ENCODE measurements around the gene RNF151. TPM values are rescaled to one million over a fixed set of nuclear protein-coding genes. Genes with fewer than 3 reads are reported as not detected.

RNF151 gene
- total and polyA plus RNA-seq, 2 donors (not counting 1 experiment from before 2014, with no cell fraction given) = 0.13 to 0.76 TPM

DNA sequence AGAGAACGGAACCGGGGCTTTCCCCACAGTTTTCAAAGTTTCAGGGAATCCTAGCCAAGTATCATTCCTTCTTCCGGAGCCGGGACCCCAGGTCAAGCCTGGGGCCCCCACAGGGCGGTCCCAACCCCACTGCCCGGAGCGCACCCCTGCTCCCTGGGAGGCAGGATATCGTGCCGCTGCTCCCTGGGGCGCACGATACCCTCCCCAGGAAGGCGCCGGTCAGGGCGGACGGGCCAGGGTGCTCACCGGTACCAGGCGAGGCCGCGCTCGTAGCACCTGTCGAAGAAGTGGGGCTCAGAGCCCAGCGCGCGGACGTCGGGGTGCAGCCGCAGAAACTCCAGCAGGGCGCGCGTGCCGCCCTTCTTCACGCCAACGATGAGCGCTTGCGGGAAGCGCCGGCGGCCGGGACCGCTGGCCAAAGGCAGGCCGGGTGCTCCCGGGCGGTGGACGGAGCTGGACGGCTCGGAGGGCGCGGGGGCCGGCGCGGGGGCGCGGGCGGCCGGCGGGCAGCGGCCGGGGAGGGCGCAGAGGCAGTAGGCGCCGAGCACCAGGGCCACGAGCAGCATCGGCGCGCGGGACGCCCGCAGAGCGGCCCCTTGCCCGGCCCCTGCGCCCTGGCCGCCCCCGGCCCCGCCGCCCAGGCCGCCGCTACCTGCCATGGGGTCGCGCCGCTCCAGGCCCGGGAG lies 48.8 kb upstream of the RNF151 start:
- intact Hi-C loops (cut with micrococcal nuclease) = no loop called here
- 4% methylated on average over 81 of the region's 81 CpGs for WGBS (ENCODE audit: insufficient coverage)
- no peak overlapping the region for H3K27ac Mint-ChIP-seq
- H3K4me3 Mint-ChIP-seq = no peak overlapping the region
- Histone ChIP-seq H2AFZ (ENCODE audit: insufficient read depth, low read depth, low read length, poor library complexity, severe bottlenecking) (no peak overlapping the region), H3K4me3 (ENCODE audit: control extremely low read depth in 1 of 5, extremely low read depth in 1 of 5, insufficient read depth in 1 of 5, low read depth in 2 of 5, low read length in 4 of 5) (no peak overlapping the region), H3K4me1 (ENCODE audit: control insufficient read depth in 2 of 2, insufficient read depth in 2 of 2, low read length in 2 of 2) (peaks cover 0 to 2% of the 10 kb centered on the region in 2 donors), H3K4me2 (replicated peaks; ENCODE audit: low read depth, low read length, poor library complexity, severe bottlenecking) (no peak overlapping the region), H3K9me3 (ENCODE audit: control extremely low read depth in 1 of 3, control insufficient read depth in 2 of 3, insufficient read depth in 1 of 3, low read length in 2 of 3) (no peaks in the 10 kb centered on the region), H3K36me3 (replicated peaks in 1 of 2; ENCODE audit: control extremely low read depth in 1 of 2, control insufficient read depth in 1 of 2, extremely low read depth in 1 of 2, insufficient read depth in 2 of 2, low read length in 1 of 2) (no peaks in the 10 kb centered on the region), H4K20me1 (ENCODE audit: control insufficient read depth, insufficient read depth, low read length, poor library complexity, severe bottlenecking) (no peaks in the 10 kb centered on the region), H3K27me3 (replicated peaks in 1 of 4; ENCODE audit: control extremely low read depth in 1 of 4, control insufficient read depth in 3 of 4, insufficient read depth in 4 of 4, low read length in 3 of 4) (peaks cover 0 to 61% (median 14%) of the 10 kb centered on the region in 4 experiments), H3K9ac (ENCODE audit: low read length) (no peak overlapping the region), H3K27ac (ENCODE audit: low read length in 2 of 2) (no peak overlapping the region), H3K79me2 (ENCODE audit: control insufficient read depth, insufficient read depth, low read length) (no peaks in the 10 kb centered on the region)
- POLR2A ChIA-PET = no interaction called here
- DNase-seq (no peak), ATAC-seq (ENCODE audit: low read depth) (no peak)
- H3K27me3 Mint-ChIP-seq = peaks cover 37% of the 10 kb centered on the region
- TF ChIP-seq CTCF (IDR thresholded peaks at IDR 0.05) (no peak), EZH2 (IDR thresholded peaks at IDR 0.05; ENCODE audit: borderline replicate concordance, insufficient read depth, low read depth, low read length, poor library complexity, severe bottlenecking) (no peak)
- H3K4me1 Mint-ChIP-seq = peaks cover 4% of the 10 kb centered on the region
- no peaks in the 10 kb centered on the region for H3K9me3 Mint-ChIP-seq (ENCODE audit: insufficient read depth)
- CTCF ChIA-PET = no interaction called here

Data from B cell (primary cell).